ENCODE data around the gene CCL3.

GRCh38 chr17:36069136-36069535 is 20.8 kb downstream of the CCL3 start:
- TF ChIP-seq ZNF8 (CRISPR knock-in tag; IDR thresholded peaks at IDR 0.05) (no peak), ZC3H10 (CRISPR knock-in tag; IDR thresholded peaks at IDR 0.05) (no peak), ZNF565 (CRISPR knock-in tag; conservative IDR thresholded peaks at IDR 0.05; ENCODE audit: low read depth) (no peak), RARB (CRISPR knock-in tag; IDR thresholded peaks at IDR 0.05) (no peak), TCF4 (CRISPR knock-in tag; IDR thresholded peaks at IDR 0.05; ENCODE audit: borderline replicate concordance) (no peak), BACH2 (CRISPR knock-in tag; IDR thresholded peaks at IDR 0.05; ENCODE audit: borderline replicate concordance) (no peak), ARNTL (CRISPR knock-in tag; IDR thresholded peaks at IDR 0.05; ENCODE audit: borderline replicate concordance, low read depth) (no peak), GLIS3 (CRISPR knock-in tag; IDR thresholded peaks at IDR 0.05) (no peak), CSDC2 (CRISPR knock-in tag; IDR thresholded peaks at IDR 0.05) (no peak), CREB5 (CRISPR knock-in tag; IDR thresholded peaks at IDR 0.05; ENCODE audit: low read depth) (no peak), TOX (CRISPR knock-in tag; IDR thresholded peaks at IDR 0.05; ENCODE audit: borderline replicate concordance) (no peak), ESRRG (CRISPR knock-in tag; IDR thresholded peaks at IDR 0.05) (no peak)
- TF ChIP-seq, protein P1, sequence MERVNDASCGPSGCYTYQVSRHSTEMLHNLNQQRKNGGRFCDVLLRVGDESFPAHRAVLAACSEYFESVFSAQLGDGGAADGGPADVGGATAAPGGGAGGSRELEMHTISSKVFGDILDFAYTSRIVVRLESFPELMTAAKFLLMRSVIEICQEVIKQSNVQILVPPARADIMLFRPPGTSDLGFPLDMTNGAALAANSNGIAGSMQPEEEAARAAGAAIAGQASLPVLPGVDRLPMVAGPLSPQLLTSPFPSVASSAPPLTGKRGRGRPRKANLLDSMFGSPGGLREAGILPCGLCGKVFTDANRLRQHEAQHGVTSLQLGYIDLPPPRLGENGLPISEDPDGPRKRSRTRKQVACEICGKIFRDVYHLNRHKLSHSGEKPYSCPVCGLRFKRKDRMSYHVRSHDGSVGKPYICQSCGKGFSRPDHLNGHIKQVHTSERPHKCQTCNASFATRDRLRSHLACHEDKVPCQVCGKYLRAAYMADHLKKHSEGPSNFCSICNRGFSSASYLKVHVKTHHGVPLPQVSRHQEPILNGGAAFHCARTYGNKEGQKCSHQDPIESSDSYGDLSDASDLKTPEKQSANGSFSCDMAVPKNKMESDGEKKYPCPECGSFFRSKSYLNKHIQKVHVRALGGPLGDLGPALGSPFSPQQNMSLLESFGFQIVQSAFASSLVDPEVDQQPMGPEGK (CRISPR knock-in tag; IDR thresholded peaks at IDR 0.05; ENCODE audit: borderline replicate concordance) = no peak
